LHCN-M2 (cell line): ENCODE measurements around the gene ANXA3. TPM values are rescaled to one million over a fixed set of nuclear protein-coding genes. Genes with fewer than 3 reads are reported as not detected.

ENCODE experiments used
- DNase-seq: peaks from one replicate; pipeline ENCODE4 v3.0.0-alpha.2; 2012; ENCODE audit warnings: low read depth
- total RNA-seq: library from RNA; depleted of rRNA; stranded (reverse); fragments of >200 nt; gene quantifications from 2 replicates; pipeline ENCODE4 v1.2.3, GENCODE V29; 2014

ANXA3 gene
- total RNA-seq, 1 experiment from 2014 or later = not detected

DNA sequence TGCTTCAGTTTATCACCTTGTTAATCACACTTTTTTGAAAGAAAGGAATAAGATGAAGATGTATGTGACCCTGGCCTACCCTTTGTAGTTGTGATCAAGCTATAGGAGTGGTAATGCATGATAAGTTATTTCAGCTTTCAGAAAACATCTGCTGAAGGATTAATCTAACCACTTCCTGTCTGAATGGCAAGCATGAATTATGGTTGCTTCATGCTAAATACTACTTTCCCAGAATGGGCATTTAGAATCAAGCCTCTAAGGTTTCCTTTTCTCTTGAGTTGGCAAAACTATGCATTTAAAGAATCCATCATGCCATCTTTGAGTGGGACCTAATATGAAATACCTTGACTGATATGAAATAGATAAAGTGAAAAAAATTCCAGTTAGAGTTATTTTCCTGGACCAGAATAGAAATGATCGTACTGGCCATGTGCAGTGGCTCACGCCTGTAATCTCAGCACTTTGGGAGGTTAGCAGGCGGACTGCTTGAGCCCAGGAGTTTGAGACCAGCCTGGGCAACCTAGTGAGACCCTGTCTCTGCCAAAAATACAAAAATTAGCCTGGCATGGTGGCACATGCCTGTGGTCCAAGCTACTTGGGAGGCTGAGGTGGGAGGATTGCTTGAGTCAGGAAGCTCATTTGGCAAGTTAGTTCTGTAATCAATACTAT is 59.1 kb downstream of the ANXA3 start:
- DNase-seq = peak; percentile 61

DNA sequence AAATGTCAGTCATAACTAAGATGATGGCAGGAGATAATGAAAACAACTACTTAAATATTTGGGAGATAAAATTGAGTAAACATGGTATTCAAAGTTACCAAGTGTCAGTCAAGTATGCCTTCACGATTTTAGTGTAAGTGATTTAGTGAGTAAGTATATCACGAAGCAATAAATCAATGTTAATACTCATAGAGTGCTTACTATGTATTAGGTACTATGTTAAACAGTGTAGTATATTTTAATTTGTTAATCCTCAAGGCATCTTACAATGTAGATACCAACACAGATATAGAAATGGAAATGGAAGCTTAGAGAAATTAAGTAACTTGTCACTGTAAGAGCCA is 59.6 kb downstream of the ANXA3 start:
- DNase-seq = no peak

DNA sequence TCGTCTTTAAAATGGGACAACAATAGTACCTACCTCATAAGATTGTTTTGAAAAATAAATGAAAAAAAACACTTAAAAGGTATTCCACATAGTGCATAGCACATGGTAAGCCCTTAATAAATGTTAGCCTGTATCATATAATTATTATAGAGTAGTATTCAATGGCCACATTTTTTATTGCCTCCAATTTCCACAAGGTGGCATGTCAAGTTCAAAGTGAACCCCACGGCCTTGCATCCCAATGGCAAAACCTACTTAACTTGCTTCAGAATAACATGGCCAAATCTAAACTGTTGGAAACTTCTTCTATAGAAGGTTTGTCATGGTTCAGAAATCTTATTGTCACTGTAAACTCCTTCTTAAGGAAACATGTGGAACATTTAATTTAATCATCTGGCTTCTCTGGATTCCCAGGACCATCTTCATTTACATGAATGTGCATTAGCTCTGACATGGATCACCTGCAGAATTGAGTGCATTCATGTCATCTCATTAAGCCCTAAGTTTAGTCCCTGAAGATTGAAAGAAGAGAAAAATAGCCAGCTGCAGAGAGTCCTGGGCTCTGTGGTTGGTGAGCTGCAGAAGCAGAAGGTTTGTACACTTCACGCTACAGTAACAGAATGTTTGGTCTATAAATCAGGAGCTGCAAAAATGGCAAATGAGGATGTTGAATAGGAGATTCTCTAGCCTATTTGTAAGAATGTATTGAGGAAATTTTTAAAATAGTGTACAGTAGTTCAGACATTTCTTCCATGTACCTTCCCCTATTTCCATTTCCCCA is 61.0 kb downstream of the ANXA3 start:
- peak; percentile 55 for DNase-seq

DNA sequence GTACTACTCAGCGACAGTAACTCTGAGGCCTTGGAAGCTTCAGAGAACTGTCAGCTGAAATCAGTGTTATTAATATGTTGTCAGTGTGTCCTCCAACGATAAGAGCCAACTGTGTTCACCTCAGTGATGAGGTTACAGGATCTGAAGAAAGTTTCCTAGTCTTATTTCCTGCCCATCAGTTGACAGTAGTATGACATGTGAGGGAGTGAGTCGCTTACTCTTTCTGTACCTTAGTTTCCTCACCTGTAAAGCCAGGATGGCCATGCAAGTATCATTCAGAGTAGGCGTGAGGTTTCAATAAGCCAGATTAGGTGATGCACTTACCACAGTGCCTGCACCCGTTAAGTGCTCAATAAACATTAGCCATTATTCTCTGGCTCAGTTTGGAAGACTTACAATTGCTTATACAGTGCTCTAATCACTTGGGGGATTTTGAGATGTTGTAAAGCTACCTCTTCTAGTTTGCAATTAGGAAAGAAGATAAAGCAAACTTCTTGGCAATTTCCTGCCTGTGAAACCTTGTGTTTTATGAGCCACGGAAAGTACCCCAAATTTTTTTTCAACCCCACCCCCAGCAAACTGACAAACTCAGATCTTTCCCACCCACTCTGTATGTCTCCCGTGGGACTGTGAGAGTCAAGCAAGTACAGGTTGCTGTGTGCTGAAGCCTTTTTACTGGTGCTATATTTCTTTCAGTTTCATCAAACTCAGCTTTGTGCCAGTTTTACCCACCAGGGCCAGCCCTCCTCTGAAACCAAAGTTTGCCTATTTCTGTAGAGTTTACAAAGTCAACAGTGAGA is 62.2 kb downstream of the ANXA3 start:
- no peak for DNase-seq

DNA sequence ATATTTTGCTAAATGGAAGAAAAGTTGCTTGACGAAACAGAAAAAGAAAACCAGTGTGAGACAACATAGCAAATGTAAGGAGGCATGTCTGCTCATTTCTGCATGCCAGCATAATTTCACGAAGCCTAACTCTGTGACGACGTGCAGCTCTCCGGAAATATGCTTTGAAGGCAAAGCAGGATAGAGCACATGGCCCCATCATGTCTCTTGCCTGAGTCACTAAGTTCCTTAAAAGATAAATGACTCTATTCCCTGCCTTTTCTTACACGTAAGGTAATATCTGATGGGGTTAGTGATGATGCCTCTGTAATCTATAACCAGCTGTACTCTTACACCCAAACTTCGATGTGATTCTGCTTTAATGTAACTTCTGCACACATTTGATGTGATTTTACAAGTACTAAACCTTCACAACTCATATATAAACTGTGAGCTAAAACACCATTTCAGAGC is 64.5 kb downstream of the ANXA3 start:
- peak; percentile 31 for DNase-seq

DNA sequence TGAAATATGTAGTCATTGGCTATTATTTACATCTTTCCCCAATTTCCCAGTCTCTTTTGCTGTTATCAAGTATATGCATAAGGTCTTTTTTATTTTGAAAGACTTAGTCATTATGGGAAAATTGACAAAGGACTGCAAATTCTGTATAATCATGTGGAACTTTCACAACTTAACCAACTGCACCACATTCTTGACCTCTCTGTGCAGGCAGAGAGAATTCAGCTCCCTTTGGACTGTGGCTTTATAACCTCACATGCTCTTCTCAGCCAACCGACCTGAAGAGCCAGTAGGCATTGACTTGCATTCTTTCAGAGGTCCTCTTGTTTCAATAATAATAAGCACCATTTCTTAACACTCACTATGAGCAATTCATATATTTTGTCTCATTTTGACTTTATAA is 66.9 kb downstream of the ANXA3 start:
- no peak for DNase-seq

DNA sequence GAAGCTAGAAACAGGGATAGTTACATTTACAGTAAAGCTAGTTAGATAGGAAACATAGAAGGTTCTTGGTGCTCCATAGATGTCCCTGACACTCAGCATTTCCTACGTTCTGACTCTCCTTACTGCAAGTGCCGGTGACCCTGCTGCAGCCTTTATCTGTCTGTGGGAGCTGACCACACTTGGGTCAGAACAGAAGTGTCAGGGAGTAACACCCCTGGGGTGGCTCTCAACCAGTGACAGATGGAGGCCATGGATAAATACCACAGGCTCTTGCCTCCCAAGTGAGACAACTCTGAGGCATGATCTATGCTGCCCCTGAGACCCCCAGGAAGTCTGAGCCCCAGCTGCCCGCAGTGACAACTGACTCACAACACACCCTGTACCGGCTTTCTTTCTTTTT is 69.8 kb downstream of the ANXA3 start:
- DNase-seq = peak; percentile 15

DNA sequence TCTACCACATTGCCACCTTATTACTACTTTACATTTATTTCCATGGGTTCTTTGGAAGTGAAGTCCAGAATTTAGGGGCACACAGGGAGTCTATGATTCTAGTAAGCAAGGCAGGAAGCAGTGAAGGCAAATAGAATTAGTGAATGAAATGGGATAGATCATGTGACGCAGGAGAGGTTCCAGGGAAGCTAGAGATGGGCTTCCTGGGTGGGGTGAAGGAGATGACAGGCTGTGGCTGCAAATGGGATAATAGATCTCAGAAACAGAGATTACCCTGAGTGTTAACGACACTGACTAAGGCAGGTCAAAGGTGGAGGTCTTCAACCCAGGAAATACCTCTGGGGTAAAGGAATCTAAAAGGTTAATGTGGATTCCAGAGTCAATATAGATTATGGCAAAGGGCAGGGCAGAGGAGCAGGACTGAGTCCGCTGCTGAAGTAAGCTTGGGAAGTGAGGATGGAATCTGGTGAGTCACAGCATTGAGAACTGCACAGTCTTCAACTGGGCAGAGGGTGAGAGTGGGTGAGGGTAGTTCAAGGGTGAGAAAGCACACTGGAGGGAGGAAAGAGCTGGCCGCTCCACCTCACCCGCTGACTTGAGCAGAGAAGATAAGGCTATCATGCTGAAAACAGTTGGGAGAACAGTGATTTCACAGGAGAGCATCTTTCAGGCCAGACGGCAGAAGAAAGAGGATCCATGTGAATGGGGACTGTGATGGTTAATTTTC is 70.8 kb downstream of the ANXA3 start:
- peak; percentile 18 for DNase-seq

DNA sequence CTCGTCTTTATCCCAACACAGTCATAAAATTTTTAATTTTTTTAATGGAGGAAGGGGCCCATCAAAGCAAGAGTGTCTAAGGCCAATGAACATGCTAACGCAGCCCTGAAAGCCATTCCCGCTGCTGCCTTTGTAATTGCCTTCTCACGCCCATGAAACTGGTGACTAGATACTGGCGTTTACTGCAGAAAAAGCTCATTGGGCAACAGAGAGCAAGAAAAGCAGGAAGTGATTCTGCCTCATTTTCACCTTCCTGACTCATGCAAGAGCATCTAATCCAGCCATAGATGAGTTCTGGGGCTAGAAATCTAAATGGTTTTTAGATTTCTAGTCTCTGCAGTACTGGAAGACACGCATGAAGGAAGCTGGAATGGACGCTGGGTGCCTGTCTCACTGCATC is 72.5 kb downstream of the ANXA3 start:
- no peak for DNase-seq

DNA sequence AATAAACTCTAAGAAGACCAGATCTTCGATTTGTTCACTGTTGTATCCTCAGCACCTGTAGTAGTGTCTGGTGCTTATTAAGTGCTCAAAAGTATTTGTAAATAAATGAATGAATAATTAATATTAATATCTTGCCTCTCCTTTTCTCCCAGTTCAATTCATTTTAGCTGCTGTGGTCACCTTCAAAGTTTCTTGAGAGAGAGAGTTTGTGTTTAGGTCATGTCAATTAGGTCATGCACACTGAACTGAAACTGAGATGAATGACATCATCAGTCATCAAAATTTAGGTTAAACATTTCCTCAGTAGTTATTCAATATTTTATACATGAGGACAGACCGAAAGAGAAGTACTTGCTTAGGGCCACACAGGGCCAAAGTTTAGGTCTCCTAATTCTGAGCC is 73.5 kb downstream of the ANXA3 start:
- DNase-seq = no peak

DNA sequence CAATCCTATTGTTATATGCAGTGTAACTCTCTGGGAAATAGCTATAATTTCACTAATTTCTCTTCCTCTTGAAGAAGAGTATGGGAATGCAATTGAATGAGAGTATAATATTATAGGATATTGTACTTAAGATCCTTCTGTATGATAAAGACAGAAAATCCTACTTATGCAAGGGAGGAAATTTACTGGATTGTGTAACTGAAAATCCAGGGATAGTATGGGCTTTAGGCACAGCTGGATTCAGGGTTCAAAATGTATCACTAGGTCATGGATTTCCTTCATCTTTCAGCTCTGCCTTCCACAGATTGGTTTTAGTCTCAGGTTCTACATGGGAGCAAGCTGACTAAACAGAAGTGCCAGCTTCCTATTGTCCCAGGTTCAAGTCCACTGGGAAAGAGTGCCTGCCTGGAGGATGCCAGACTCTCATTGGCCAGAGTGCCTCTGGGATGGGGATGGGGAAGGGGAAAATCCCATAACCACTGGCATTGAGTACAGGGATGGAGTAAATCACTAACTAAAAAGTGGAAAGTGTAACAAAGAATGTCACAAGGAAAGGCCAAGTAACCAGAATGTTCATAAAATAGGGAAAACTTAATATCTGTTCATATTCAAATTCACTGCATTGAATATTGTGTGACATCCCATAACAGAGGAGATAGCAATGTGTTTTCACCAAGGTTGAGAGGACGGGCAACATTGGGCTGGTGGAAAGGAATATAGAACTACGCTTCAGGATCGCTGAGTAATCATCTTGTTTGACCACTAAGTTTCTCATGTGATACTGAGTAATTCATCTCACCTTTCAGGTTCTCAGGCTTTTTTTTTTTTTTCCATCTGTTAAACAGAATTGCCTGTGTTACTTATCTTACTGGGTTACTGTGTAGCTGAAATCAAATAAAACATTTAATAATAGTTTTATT is 75.7 kb downstream of the ANXA3 start:
- DNase-seq = no peak

DNA sequence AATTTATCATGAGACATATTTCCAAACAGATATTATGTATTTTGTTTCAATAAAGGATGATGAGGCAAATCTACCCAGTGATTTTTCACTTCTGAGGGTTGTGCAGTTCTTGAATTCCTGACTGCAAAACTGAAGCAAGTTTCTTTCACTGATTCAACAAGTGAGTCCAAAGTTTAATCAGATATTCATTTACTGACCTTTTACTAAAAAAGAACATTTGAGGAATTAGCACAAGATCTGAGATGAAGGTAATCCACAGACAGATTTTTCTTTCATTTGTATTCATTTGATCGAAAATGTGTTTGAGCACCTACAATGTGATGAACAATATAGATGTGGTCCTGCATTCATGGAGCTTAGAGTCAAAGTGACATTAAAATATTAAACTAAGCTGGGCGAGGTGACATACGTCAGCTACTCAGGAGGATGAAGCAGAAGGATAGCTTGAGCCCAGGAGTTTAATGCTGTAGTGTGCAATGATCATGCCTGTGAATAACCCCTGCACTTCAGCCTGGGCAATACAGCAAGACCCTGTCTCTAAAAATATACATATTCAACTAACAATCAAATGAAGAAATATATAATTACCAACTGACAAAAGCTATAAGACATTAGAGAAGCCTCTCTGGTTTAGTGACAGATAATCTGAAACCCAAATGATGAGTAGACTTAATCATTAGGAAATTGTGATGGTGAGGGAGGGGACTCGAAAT is 76.6 kb downstream of the ANXA3 start:
- no peak for DNase-seq

DNA sequence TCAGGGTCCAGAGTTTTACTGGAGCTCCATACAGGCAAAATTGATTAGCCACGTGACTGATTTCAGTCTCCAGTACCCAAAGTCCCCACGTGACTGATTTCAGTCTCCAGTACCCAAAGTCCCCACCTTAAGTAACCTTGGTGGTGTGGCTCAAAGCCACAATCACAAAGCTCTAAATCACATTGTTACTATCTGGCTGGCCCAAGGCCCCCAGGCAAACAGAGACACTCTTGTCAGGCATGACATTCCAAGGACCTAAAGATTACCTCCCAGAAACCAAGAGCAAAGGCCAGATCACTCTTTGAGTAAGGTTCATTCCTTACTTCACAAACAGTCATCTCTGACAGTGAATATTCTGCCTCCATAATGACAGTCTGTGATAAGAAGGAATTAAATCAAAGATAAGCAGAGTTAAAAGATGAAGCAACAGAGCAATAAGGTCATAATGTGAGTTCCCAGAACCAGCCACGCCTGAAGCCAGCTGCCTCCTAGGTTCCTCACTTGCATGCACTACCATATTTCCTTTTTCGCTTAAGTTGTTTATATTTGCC is 78.5 kb downstream of the ANXA3 start:
- DNase-seq = no peak

DNA sequence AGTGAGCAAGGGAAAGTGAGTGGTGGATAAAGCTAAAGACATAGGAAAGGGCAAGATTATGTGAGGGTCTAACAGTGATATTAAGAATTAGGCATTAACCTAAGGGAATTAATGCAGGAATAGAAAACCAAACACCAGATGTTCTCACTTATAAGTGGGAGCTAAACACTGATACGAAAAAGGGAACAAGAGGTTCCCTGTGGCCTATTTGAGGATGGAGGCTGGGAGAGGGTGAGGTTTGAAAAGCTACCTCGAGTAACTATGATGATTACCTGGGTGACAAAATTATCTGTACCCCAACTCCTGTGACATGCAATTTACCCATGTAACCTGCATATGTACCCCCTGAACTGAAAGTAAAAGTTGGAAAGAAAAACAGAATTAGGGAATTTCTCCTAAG is 79.0 kb downstream of the ANXA3 start:
- DNase-seq = no peak

DNA sequence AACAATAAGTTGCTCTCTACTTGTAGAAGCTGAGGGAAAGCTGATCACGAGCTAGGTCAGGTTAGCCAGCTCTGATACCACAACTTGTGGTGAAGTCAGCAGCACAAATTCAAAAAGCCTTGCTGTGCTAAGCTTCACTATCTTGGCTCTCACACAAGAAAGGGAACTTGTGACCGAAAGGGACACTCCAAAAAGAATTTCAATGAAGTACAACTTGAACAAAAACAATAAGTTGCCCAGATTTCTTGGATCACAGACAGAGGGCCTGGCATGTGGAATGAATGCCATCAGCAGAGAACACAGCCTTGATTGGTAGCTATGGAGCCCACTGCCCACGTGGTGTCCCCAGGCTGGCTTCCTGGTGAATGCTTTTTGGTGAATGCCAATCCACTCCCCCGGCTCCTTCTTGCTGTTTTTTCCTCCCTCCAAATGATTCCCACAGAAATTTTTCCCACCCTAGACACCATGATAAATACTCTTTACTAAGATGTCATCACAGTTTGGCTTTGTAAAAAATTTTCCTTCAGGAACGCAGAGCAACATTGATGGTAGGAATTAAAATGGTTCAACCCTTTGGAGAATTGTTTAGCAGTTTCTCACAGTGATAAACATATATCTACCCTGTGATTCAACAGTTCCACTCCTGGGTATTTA is 82.6 kb downstream of the ANXA3 start:
- DNase-seq = no peak

DNA sequence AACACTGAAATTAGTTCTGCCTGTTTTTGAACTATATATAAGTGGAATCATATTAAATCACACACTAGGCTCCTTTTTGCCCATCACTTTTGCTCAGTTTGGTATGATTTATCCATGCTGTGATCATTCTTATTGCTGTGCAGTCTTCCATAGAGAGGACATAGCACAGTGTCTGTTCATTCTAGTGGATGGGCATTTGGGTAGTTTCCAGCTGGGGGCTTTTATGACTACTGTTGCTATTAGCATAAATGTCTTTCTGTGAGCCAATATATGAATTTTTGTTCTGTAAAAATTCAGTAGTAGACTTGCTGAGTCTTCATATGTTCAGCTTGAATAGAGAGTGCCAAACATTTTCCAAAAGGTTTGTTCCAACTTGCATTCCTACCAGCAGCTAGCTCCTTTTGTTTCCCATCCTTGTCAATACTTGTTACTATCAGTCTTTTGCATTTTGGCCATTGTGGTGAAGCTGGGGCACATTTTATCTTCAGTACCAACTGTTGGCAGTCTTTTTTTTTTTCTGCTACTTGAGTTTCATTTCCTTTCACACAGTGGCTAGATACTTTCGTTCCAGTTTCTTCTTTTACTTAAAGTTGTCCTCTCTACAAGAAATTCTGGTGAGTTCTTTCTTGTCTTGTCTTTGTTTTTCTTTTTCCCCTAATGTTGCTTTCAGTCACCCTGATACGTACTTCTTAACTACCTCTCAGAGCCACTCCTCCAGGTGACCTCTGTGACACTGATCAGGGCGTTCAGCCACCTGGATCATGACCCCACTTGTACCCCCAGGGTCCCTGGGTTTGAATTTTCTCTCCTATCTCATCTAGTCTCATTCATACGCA is 87.0 kb downstream of the ANXA3 start:
- DNase-seq = no peak

DNA sequence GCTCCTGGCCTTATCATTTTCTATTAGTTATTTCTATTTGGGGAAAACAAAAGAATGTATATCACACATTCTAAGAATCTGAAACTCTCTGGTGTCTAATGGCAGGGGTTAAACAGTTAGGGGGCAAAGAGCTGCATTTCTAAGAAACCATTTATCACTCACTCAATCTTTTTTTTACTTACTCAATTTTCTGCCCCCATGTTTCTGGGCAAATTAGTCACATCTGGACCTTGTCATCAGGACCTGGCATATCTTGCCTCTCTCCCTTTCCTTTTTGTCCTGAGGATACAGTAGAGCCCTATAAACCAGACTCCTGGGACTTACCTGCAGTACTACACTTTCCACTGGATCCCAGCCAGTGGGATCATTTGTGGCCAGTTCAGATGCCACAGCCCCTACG is 89.1 kb downstream of the ANXA3 start:
- no peak for DNase-seq

DNA sequence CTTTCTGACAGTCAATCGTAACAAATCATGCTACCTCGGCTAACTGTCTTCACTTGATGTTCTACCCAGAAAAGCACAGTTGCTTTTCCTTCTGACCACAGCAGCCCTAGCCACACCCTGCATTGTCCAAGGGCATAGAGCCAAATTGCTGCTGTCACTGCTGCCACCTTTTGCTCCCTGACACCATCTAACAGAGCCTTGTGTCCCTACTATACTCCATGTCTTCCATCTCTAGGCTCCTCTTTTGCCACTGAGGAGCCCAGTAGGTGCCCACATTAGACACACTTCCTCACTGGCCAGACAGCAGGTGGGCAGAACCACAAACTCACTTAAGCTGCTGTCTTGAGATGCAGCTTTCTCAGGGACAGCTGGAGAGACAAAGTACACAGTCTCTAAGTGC is 91.4 kb downstream of the ANXA3 start:
- peak; percentile 34 for DNase-seq
